ENCODE results near the gene NEDD4L. TPM values are rescaled to one million over a fixed set of nuclear protein-coding genes. Genes with fewer than 3 reads are reported as not detected.

The NEDD4L gene
- polyA plus RNA-seq, 2 donors: 10.8 to 14.1 TPM

GRCh38 chr18:58148954-58149471 is 105.0 kb downstream of the NEDD4L start:
- Histone ChIP-seq H3K4me3 (ENCODE audit: low read depth in 1 of 2, low read length in 2 of 2) (no peak overlapping the region), H3K4me1 (ENCODE audit: control insufficient read depth in 2 of 2, insufficient read depth in 2 of 2, low read length in 1 of 2) (no peaks in the 10 kb centered on the region), H3K27me3 (ENCODE audit: control insufficient read depth in 1 of 2, insufficient read depth in 2 of 2, low read length in 2 of 2) (no peaks in the 10 kb centered on the region), H3K36me3 (ENCODE audit: control insufficient read depth in 2 of 2, insufficient read depth in 2 of 2, low read length in 1 of 2) (no peaks in the 10 kb centered on the region), H3K9me3 (ENCODE audit: control insufficient read depth in 2 of 2, insufficient read depth in 1 of 2, low read depth in 1 of 2, low read length in 1 of 2) (no peaks in the 10 kb centered on the region), H3K27ac (ENCODE audit: low read depth in 2 of 2, low read length in 1 of 2) (no peak overlapping the region)
- WGBS, 2 donors: 75 to 84% methylated on average over 7 of the region's 7 CpGs

- WGBS, 2 donors: 92 to 95% methylated on average over 4 of the region's 4 CpGs
- no peaks in the 10 kb centered on the region for H3K27me3 ChIP-seq (ENCODE audit: control insufficient read depth in 1 of 2, insufficient read depth in 2 of 2, low read length in 2 of 2)
- no peaks in the 10 kb centered on the region for H3K9me3 ChIP-seq (ENCODE audit: control insufficient read depth in 2 of 2, insufficient read depth in 1 of 2, low read depth in 1 of 2, low read length in 1 of 2)
- no peak overlapping the region for H3K27ac ChIP-seq (ENCODE audit: low read depth in 2 of 2, low read length in 1 of 2)
- H3K36me3 ChIP-seq (ENCODE audit: control insufficient read depth in 2 of 2, insufficient read depth in 2 of 2, low read length in 1 of 2): no peaks in the 10 kb centered on the region
- no peak overlapping the region for H3K4me3 ChIP-seq (ENCODE audit: low read depth in 1 of 2, low read length in 2 of 2)
- H3K4me1 ChIP-seq (ENCODE audit: control insufficient read depth in 2 of 2, insufficient read depth in 2 of 2, low read length in 1 of 2): no peaks in the 10 kb centered on the region
Measured at GRCh38 chr18:58150772-58151171, 106.7 kb downstream of the NEDD4L start.

DNA sequence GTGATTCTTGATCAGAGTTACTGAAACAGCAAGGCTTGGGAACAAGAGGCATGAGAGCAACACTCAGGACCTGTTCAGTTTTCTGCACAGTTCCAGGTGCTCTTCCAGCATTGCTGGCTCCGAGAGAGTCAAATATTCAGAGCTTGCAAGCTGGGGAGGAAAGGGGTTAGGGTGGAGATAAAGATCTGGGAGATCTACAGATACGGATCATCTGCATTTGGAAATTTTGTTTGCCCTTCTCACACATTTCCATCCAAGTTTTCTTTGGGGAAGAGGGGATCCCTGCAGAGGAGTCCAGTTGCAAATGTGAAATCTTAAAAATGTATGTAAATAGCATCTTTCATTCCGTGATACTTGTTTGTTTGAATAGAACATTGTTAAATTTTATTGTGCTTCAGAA is 108.2 kb downstream of the NEDD4L start:
- no peak overlapping the region for H3K4me3 ChIP-seq (ENCODE audit: low read depth in 1 of 2, low read length in 2 of 2)
- H3K9me3 ChIP-seq (ENCODE audit: control insufficient read depth in 2 of 2, insufficient read depth in 1 of 2, low read depth in 1 of 2, low read length in 1 of 2): no peaks in the 10 kb centered on the region
- H3K4me1 ChIP-seq (ENCODE audit: control insufficient read depth in 2 of 2, insufficient read depth in 2 of 2, low read length in 1 of 2): no peaks in the 10 kb centered on the region
- no peaks in the 10 kb centered on the region for H3K27me3 ChIP-seq (ENCODE audit: control insufficient read depth in 1 of 2, insufficient read depth in 2 of 2, low read length in 2 of 2)
- H3K36me3 ChIP-seq (ENCODE audit: control insufficient read depth in 2 of 2, insufficient read depth in 2 of 2, low read length in 1 of 2): no peaks in the 10 kb centered on the region
- 86 to 87% methylated on average over 3 of the region's 3 CpGs for WGBS, 2 donors
- no peak overlapping the region for H3K27ac ChIP-seq (ENCODE audit: low read depth in 2 of 2, low read length in 1 of 2)

GRCh38 chr18:58152891-58153290 is 108.9 kb downstream of the NEDD4L start:
- no peak overlapping the region for H3K27ac ChIP-seq (ENCODE audit: low read depth in 2 of 2, low read length in 1 of 2)
- H3K4me1 ChIP-seq (ENCODE audit: control insufficient read depth in 2 of 2, insufficient read depth in 2 of 2, low read length in 1 of 2): no peaks in the 10 kb centered on the region
- H3K27me3 ChIP-seq (ENCODE audit: control insufficient read depth in 1 of 2, insufficient read depth in 2 of 2, low read length in 2 of 2): no peaks in the 10 kb centered on the region
- H3K36me3 ChIP-seq (ENCODE audit: control insufficient read depth in 2 of 2, insufficient read depth in 2 of 2, low read length in 1 of 2): no peaks in the 10 kb centered on the region
- no peak overlapping the region for H3K4me3 ChIP-seq (ENCODE audit: low read depth in 1 of 2, low read length in 2 of 2)
- 92 to 94% methylated on average over 3 of the region's 3 CpGs for WGBS, 2 donors
- H3K9me3 ChIP-seq (ENCODE audit: control insufficient read depth in 2 of 2, insufficient read depth in 1 of 2, low read depth in 1 of 2, low read length in 1 of 2): no peaks in the 10 kb centered on the region

GRCh38 chr18:58156516-58156915 is 112.5 kb downstream of the NEDD4L start:
- H3K4me1 ChIP-seq (ENCODE audit: control insufficient read depth in 2 of 2, insufficient read depth in 2 of 2, low read length in 1 of 2): no peaks in the 10 kb centered on the region
- no peaks in the 10 kb centered on the region for H3K36me3 ChIP-seq (ENCODE audit: control insufficient read depth in 2 of 2, insufficient read depth in 2 of 2, low read length in 1 of 2)
- no peaks in the 10 kb centered on the region for H3K9me3 ChIP-seq (ENCODE audit: control insufficient read depth in 2 of 2, insufficient read depth in 1 of 2, low read depth in 1 of 2, low read length in 1 of 2)
- H3K27ac ChIP-seq (ENCODE audit: low read depth in 2 of 2, low read length in 1 of 2): no peak overlapping the region
- WGBS, 2 donors: 82 to 87% methylated on average over 9 of the region's 9 CpGs
- H3K4me3 ChIP-seq (ENCODE audit: low read depth in 1 of 2, low read length in 2 of 2): no peak overlapping the region
- no peaks in the 10 kb centered on the region for H3K27me3 ChIP-seq (ENCODE audit: control insufficient read depth in 1 of 2, insufficient read depth in 2 of 2, low read length in 2 of 2)

DNA sequence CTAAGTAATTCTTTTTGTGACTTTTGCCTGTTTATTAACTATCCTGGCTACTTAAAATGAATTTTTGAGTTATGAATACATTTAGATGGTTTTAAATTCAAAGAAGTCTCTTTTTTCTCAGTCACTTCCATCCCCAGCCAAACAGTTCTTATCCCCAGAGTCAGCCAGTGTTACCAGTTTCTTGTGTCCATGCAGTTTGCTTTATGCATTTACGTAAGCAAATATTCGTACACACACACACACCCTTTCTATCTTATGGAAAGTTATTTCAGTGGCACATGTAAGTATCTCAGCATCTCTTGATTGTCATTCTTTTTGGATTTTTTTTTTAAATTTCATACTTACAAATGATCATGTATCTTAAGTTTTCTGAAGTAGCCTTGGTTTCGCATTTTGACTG is 113.2 kb downstream of the NEDD4L start:
- Histone ChIP-seq H3K27me3 (ENCODE audit: control insufficient read depth in 1 of 2, insufficient read depth in 2 of 2, low read length in 2 of 2) (no peaks in the 10 kb centered on the region), H3K27ac (ENCODE audit: low read depth in 2 of 2, low read length in 1 of 2) (no peak overlapping the region), H3K4me3 (ENCODE audit: low read depth in 1 of 2, low read length in 2 of 2) (no peak overlapping the region), H3K36me3 (ENCODE audit: control insufficient read depth in 2 of 2, insufficient read depth in 2 of 2, low read length in 1 of 2) (no peaks in the 10 kb centered on the region), H3K9me3 (ENCODE audit: control insufficient read depth in 2 of 2, insufficient read depth in 1 of 2, low read depth in 1 of 2, low read length in 1 of 2) (no peaks in the 10 kb centered on the region), H3K4me1 (ENCODE audit: control insufficient read depth in 2 of 2, insufficient read depth in 2 of 2, low read length in 1 of 2) (no peaks in the 10 kb centered on the region)
- 93 to 95% methylated on average over 3 of the region's 3 CpGs for WGBS, 2 donors

GRCh38 chr18:58158008-58158407 is 114.0 kb downstream of the NEDD4L start:
- Histone ChIP-seq H3K9me3 (ENCODE audit: control insufficient read depth in 2 of 2, insufficient read depth in 1 of 2, low read depth in 1 of 2, low read length in 1 of 2) (no peaks in the 10 kb centered on the region), H3K4me3 (ENCODE audit: low read depth in 1 of 2, low read length in 2 of 2) (no peak overlapping the region), H3K4me1 (ENCODE audit: control insufficient read depth in 2 of 2, insufficient read depth in 2 of 2, low read length in 1 of 2) (no peaks in the 10 kb centered on the region), H3K27ac (ENCODE audit: low read depth in 2 of 2, low read length in 1 of 2) (no peak overlapping the region), H3K36me3 (ENCODE audit: control insufficient read depth in 2 of 2, insufficient read depth in 2 of 2, low read length in 1 of 2) (no peaks in the 10 kb centered on the region), H3K27me3 (ENCODE audit: control insufficient read depth in 1 of 2, insufficient read depth in 2 of 2, low read length in 2 of 2) (no peaks in the 10 kb centered on the region)
- 75 to 82% methylated on average over 1 of the region's 1 CpG for WGBS, 2 donors

DNA sequence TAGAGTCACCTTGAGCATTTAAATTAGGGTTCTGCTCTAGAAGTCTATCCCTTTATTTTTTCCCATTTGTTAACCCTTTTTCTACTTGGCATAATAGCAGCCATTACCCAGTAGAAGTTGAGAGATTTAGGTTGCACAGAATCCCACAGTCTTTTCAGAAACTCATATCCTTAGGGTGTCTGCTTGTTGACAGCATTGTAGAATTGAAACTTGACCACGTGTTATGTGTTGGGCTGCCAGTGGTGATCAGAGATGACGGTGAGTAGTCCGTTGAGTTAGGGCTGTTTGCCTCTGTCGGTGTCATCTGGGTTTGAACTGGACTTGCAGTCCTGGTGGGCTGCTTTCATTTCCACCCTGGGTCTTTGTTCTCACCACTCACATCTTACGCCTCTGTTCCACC is 114.4 kb downstream of the NEDD4L start:
- H3K27ac ChIP-seq (ENCODE audit: low read depth in 2 of 2, low read length in 1 of 2): no peak overlapping the region
- no peaks in the 10 kb centered on the region for H3K36me3 ChIP-seq (ENCODE audit: control insufficient read depth in 2 of 2, insufficient read depth in 2 of 2, low read length in 1 of 2)
- H3K4me3 ChIP-seq (ENCODE audit: low read depth in 1 of 2, low read length in 2 of 2): no peak overlapping the region
- 91 to 92% methylated on average over 5 of the region's 5 CpGs for WGBS, 2 donors
- no peaks in the 10 kb centered on the region for H3K9me3 ChIP-seq (ENCODE audit: control insufficient read depth in 2 of 2, insufficient read depth in 1 of 2, low read depth in 1 of 2, low read length in 1 of 2)
- H3K4me1 ChIP-seq (ENCODE audit: control insufficient read depth in 2 of 2, insufficient read depth in 2 of 2, low read length in 1 of 2): no peaks in the 10 kb centered on the region
- H3K27me3 ChIP-seq (ENCODE audit: control insufficient read depth in 1 of 2, insufficient read depth in 2 of 2, low read length in 2 of 2): no peaks in the 10 kb centered on the region

- Histone ChIP-seq H3K4me3 (ENCODE audit: low read depth in 1 of 2, low read length in 2 of 2) (no peak overlapping the region), H3K9me3 (ENCODE audit: control insufficient read depth in 2 of 2, insufficient read depth in 1 of 2, low read depth in 1 of 2, low read length in 1 of 2) (no peaks in the 10 kb centered on the region), H3K4me1 (ENCODE audit: control insufficient read depth in 2 of 2, insufficient read depth in 2 of 2, low read length in 1 of 2) (no peaks in the 10 kb centered on the region), H3K27ac (ENCODE audit: low read depth in 2 of 2, low read length in 1 of 2) (no peak overlapping the region), H3K27me3 (ENCODE audit: control insufficient read depth in 1 of 2, insufficient read depth in 2 of 2, low read length in 2 of 2) (no peaks in the 10 kb centered on the region), H3K36me3 (ENCODE audit: control insufficient read depth in 2 of 2, insufficient read depth in 2 of 2, low read length in 1 of 2) (no peaks in the 10 kb centered on the region)
- 70 to 75% methylated on average over 3 of the region's 3 CpGs for WGBS, 2 donors
Measured at GRCh38 chr18:58161659-58162058, 117.6 kb downstream of the NEDD4L start.

GRCh38 chr18:58162127-58162526 is 118.1 kb downstream of the NEDD4L start:
- 88 to 92% methylated on average over 6 of the region's 6 CpGs for WGBS, 2 donors

More at GRCh38 chr18:58162127-58162526, 118.1 kb downstream of the NEDD4L start:
- Histone ChIP-seq H3K4me3 (ENCODE audit: low read depth in 1 of 2, low read length in 2 of 2) (no peak overlapping the region), H3K4me1 (ENCODE audit: control insufficient read depth in 2 of 2, insufficient read depth in 2 of 2, low read length in 1 of 2) (no peaks in the 10 kb centered on the region), H3K27me3 (ENCODE audit: control insufficient read depth in 1 of 2, insufficient read depth in 2 of 2, low read length in 2 of 2) (no peaks in the 10 kb centered on the region), H3K27ac (ENCODE audit: low read depth in 2 of 2, low read length in 1 of 2) (no peak overlapping the region), H3K9me3 (ENCODE audit: control insufficient read depth in 2 of 2, insufficient read depth in 1 of 2, low read depth in 1 of 2, low read length in 1 of 2) (no peaks in the 10 kb centered on the region), H3K36me3 (ENCODE audit: control insufficient read depth in 2 of 2, insufficient read depth in 2 of 2, low read length in 1 of 2) (no peaks in the 10 kb centered on the region)

Data from esophagus (tissue), 2 donors.